Upper lobe of right lung (tissue), 1 donor: ENCODE data around the gene SYNGR1. TPM values are rescaled to one million over a fixed set of nuclear protein-coding genes. Genes with fewer than 3 reads are reported as not detected.
A peak's percentile ranks its signal among the peaks of the same experiment; 100 is the strongest.
"Not testable (repeated sequence)": the region's sequence is repeated elsewhere in the genome, so short reads cannot be mapped to it uniquely, and the experiment has no call there.

Experiments used
- ATAC-seq: fragments of 200-7000 bp; cut with Tn5 transposase; one replicate; pipeline ENCODE4 v1.9.1; 2020; ENCODE audit warnings: mild to moderate bottlenecking, moderate library complexity
- DNase-seq: peaks from one replicate; pipeline ENCODE4 v3.0.0-alpha.2; 2020
- H3K27ac ChIP-seq: fragments of 200-600 bp; one replicate; pipeline ENCODE4 v1.8.0; 2022
- H3K27me3 ChIP-seq: fragments of 200-600 bp; one replicate; pipeline ENCODE4 v1.8.0; 2022; ENCODE audit warnings: mild to moderate bottlenecking
- H3K36me3 ChIP-seq: fragments of 200-600 bp; one replicate; pipeline ENCODE4 v1.8.0; 2022
- H3K4me1 ChIP-seq: fragments of 200-600 bp; one replicate; pipeline ENCODE4 v1.8.0; 2022
- H3K4me3 ChIP-seq: fragments of 200-600 bp; one replicate; pipeline ENCODE4 v1.8.0; 2022; ENCODE audit warnings: mild to moderate bottlenecking
- H3K9me3 ChIP-seq: fragments of 200-600 bp; one replicate; pipeline ENCODE4 v1.8.0; 2022
- CTCF ChIP-seq: fragments of 200-600 bp; IDR thresholded peaks from one replicate; pipeline ENCODE4 v1.8.0; 2022; ENCODE audit warnings: antibody characterized with exemption
- intact Hi-C: fragments of 100-400 bp; cut with DNase I; formaldehyde crosslinking; loops from one replicate; pipeline ENCODE4 v1.11.0; 2022
- total RNA-seq: library from RNA; stranded (reverse); fragmentation: NEBNext Ultra II Directional; extraction: Animal tissue kit (Norgen Biotek cat#: 25700); gene quantifications from one replicate; pipeline ENCODE4 v1.2.1, GENCODE V29; 2021
- donor health status: DM: no; HTN: yes; CAD: no; lungs with severe emphysema.

The SYNGR1 gene
- total RNA-seq, 1 donor from 2014 or later: 14.0 TPM

GRCh38 chr22:39336411-39336810 lies 13.4 kb upstream of the SYNGR1 start:
- no peak for DNase-seq
- ATAC-seq: no peak
- no peak for TF ChIP-seq CTCF
- no peaks in the 10 kb centered on the region for H3K36me3 ChIP-seq
- intact Hi-C loops: no loop called here
- H3K4me3 ChIP-seq: no peak overlapping the region
- no peaks in the 10 kb centered on the region for H3K4me1 ChIP-seq
- no peaks in the 10 kb centered on the region for H3K27me3 ChIP-seq
- no peaks in the 10 kb centered on the region for H3K9me3 ChIP-seq
- no peak overlapping the region for H3K27ac ChIP-seq

- H3K36me3 ChIP-seq, DNase-seq, H3K27me3 ChIP-seq, H3K4me3 ChIP-seq, H3K9me3 ChIP-seq, H3K4me1 ChIP-seq, ATAC-seq, intact Hi-C loops, H3K27ac ChIP-seq: not testable (repeated sequence)
Observed at GRCh38 chr22:39339775-39340174, 10.0 kb upstream of the SYNGR1 start.

- DNase-seq (no peak), ATAC-seq (no peak)
- TF ChIP-seq CTCF: no peak
- no peaks in the 10 kb centered on the region for H3K27me3 ChIP-seq
- no peaks in the 10 kb centered on the region for H3K36me3 ChIP-seq
- no peak overlapping the region for H3K4me3 ChIP-seq
- intact Hi-C loops: no loop called here
- H3K4me1 ChIP-seq: no peaks in the 10 kb centered on the region
- H3K9me3 ChIP-seq: no peaks in the 10 kb centered on the region
- no peak overlapping the region for H3K27ac ChIP-seq
Observed at GRCh38 chr22:39341179-39341578, 8.6 kb upstream of the SYNGR1 start.

GRCh38 chr22:39343259-39344045 lies 6.3 kb upstream of the SYNGR1 start:
- ATAC-seq (peak; percentile 95), DNase-seq (peak; percentile 74)
- intact Hi-C loops: no loop called here
- no peak overlapping the region for H3K27ac ChIP-seq
- no peaks in the 10 kb centered on the region for H3K36me3 ChIP-seq
- no peaks in the 10 kb centered on the region for H3K27me3 ChIP-seq
- peak; percentile 76 for TF ChIP-seq CTCF
- no peaks in the 10 kb centered on the region for H3K9me3 ChIP-seq
- H3K4me1 ChIP-seq: no peaks in the 10 kb centered on the region
- H3K4me3 ChIP-seq: no peak overlapping the region

- Histone ChIP-seq H3K36me3 (no peaks in the 10 kb centered on the region), H3K9me3 (no peaks in the 10 kb centered on the region), H3K4me1 (peaks cover 4% of the 10 kb centered on the region), H3K27me3 (no peaks in the 10 kb centered on the region), H3K27ac (no peak overlapping the region), H3K4me3 (no peak overlapping the region)
- ATAC-seq: no peak
- TF ChIP-seq CTCF: no peak
- intact Hi-C loops: no loop called here
- no peak for DNase-seq
Observed at GRCh38 chr22:39344046-39344390, 5.8 kb upstream of the SYNGR1 start.

- H3K27me3 ChIP-seq: no peaks in the 10 kb centered on the region
- DNase-seq (no peak), ATAC-seq (no peak)
- H3K4me1 ChIP-seq: peaks cover 9% of the 10 kb centered on the region
- no peak for TF ChIP-seq CTCF
- no peak overlapping the region for H3K27ac ChIP-seq
- no peaks in the 10 kb centered on the region for H3K9me3 ChIP-seq
- intact Hi-C loops: no loop called here
- H3K36me3 ChIP-seq: no peaks in the 10 kb centered on the region
- no peak overlapping the region for H3K4me3 ChIP-seq
Observed at GRCh38 chr22:39345231-39345630, 4.6 kb upstream of the SYNGR1 start.
